Measurements from ENCODE around the gene DAAM2.

GRCh38 chr6:39885691-39886090, 93.5 kb downstream of the DAAM2 start:
- TF ChIP-seq POLR2A (IDR thresholded peaks at IDR 0.05) (no peak), POLR2AphosphoS5 (IDR thresholded peaks at IDR 0.05) (no peak), CTCF (IDR thresholded peaks at IDR 0.05) (no peak), EP300 (IDR thresholded peaks at IDR 0.05) (no peak)
